Heart left ventricle (tissue), 16 donors: Measurements from ENCODE around the gene IL2RA. TPM values are rescaled to one million over a fixed set of nuclear protein-coding genes. Genes with fewer than 3 reads are reported as not detected.
"Not testable (repeated sequence)": the region's sequence is repeated elsewhere in the genome, so short reads cannot be mapped to it uniquely, and the experiment has no call there.

Experiments used
- ATAC-seq, 4 donors: fragments of 200-7000 bp; cut with Tn5 transposase; one replicate each; pipeline ENCODE4 v1.9.1; 2020 to 2022; ENCODE audit warnings: moderate library complexity in 4 of 4, mild to moderate bottlenecking in 3 of 4, moderate number of reproducible peaks in 1 of 4
- DNase-seq, 5 donors: peaks; one replicate each; pipeline ENCODE4 v3.0.0-alpha.2; 2020
- H3K27ac ChIP-seq, 12 donors: fragments of 200-600 bp; sonication (generic) in 4 of 12; one replicate each; pipeline versions ENCODE4 v1.5.0 to v1.8.0; 2016 to 2022; ENCODE audit warnings: mild to moderate bottlenecking in 2 of 12
- H3K27me3 ChIP-seq, 9 donors: fragments of 200-600 bp; sonication (generic) in 2 of 9; one replicate each; pipeline versions ENCODE4 v1.5.1 to v1.8.0; 2016 to 2022; ENCODE audit warnings: mild to moderate bottlenecking in 3 of 9
- H3K36me3 ChIP-seq, 9 donors: fragments of 200-600 bp; sonication (generic) in 2 of 9; one replicate each; pipeline versions ENCODE4 v1.5.0 to v1.8.0; 2018 to 2022; ENCODE audit warnings: mild to moderate bottlenecking in 2 of 9
- H3K4me1 ChIP-seq, 12 donors: fragments of 200-600 bp; sonication (generic) in 4 of 12; one replicate each; pipeline versions ENCODE4 v1.5.0 to v1.8.0; 2016 to 2022; ENCODE audit warnings: mild to moderate bottlenecking in 3 of 12
- H3K4me3 ChIP-seq, 12 donors: fragments of 200-600 bp; sonication (generic) in 4 of 12; one replicate each; pipeline versions ENCODE4 v1.5.0 to v1.8.0; 2017 to 2022; ENCODE audit warnings: mild to moderate bottlenecking in 9 of 12, moderate library complexity in 4 of 12
- H3K9me3 ChIP-seq, 12 donors: fragments of 200-600 bp; sonication (generic) in 4 of 12; one replicate each; pipeline versions ENCODE4 v1.5.0 to v1.8.0; 2016 to 2022; ENCODE audit warnings: mild to moderate bottlenecking in 1 of 12
- CTCF ChIP-seq, 12 donors: fragments of 200-600 bp; sonication (generic) in 4 of 12; IDR thresholded peaks; one replicate each; pipeline versions ENCODE4 v1.5.0 to v1.8.0; 2018 to 2022; ENCODE audit warnings: antibody characterized with exemption in 12 of 12, mild to moderate bottlenecking in 5 of 12
- POLR2A ChIP-seq, 2 donors: fragments of 450-650 bp; IDR thresholded peaks; one replicate each; pipeline ENCODE4 v1.6.1; 2017; ENCODE audit warnings: antibody characterized with exemption in 2 of 2, mild to moderate bottlenecking in 2 of 2, moderate library complexity in 2 of 2
- WGBS, 4 donors: extraction: QIAGEN DNeasy Blood & Tissue Kit in 2 of 4; methylation state at CpG; one replicate each; pipeline versions ENCODE4 v1.1.5 to v1.1.7; 2013 to 2018; 5-methylcytosine and 5-hydroxymethylcytosine counted together
- intact Hi-C, 10 donors: fragments of 100-400 bp; cut with DNase I; formaldehyde crosslinking; loops; one replicate each; pipeline versions ENCODE4 v1.11.1 to v1.14.2; 2022
- polyA plus RNA-seq, 2 donors: library from polyadenylated mRNA; stranded (reverse); fragments of 200-250 nt; gene quantifications; one replicate each; pipeline ENCODE4 v1.2.3, GENCODE V29; 2013
- total RNA-seq, 9 donors: library from RNA; depleted of rRNA in 2 of 9; stranded (reverse); fragments of >200 nt in 2 of 9; fragmentation: NEBNext Ultra II Directional in 3 of 9; extraction: Animal tissue kit (Norgen Biotek cat#: 25700) in 3 of 9; gene quantifications; one replicate each; pipeline versions ENCODE4 v1.1.0 to v1.2.4, GENCODE V29; 2016 to 2023
- donor health status: ischemic (EF 13 %, LVEDD 7.1; RV severe dilation, severe dysfunction).
- donor health status: healthy with polysubstance abuse.
- donor health status: DM: no; HTN: yes; CAD: no.
- donor health status: DM: no; HTN: no; CAD: no.
- donor health status: ischemic (EF 25% LVEDD 6.9; RV normal size, moderate dysfunction).
- donor health status: ischemic (EF 25% LVEDD 5.7; RV mildly dilated, moderate dysfunction).
- donor health status: healthy.
- donor health status: DM: yes; HTN: yes; CAD: no.
- donor health status: ischemic (EF 35%, LVEDD 5.7; RV mildly dilated, moderate dysfunction).
- donor health status: nonischemic (EF 11% LVEDD 7.7; RV severe dilation, severe dysfunction).
- donor health status: DM: yes; HTN: yes; CAD: no.
- donor health status: PGD.
- donor health status: ischemic (EF 29% LVEDD 5.4; RV normal size, mild dysfunction).
- donor health status: nonischemic (EF 23%, LVEDD 6.1; RV moderate dilation, normal function).

Gene IL2RA
- total and polyA plus RNA-seq, 11 donors = 0.11 to 11.1 (median 0.90) TPM; not detected in 1

GRCh38 chr10:6065406-6065805 is 3.2 kb upstream of the IL2RA start:
- WGBS, 4 donors = 87 to 95% (median 92%) methylated on average over 3 of the region's 3 CpGs
- Histone ChIP-seq H3K4me3 (no peak overlapping the region), H3K27me3 (no peaks in the 10 kb centered on the region), H3K36me3 (no peaks in the 10 kb centered on the region), H3K27ac (peak overlapping the region in 10 of 12 donors; percentile 25 to 83 (median 52)), H3K9me3 (no peaks in the 10 kb centered on the region), H3K4me1 (peaks cover 0 to 70% (median 9%) of the 10 kb centered on the region in 12 donors)
- no peak for ATAC-seq
- DNase-seq = peak in 1 of 5 donors; percentile 4
- TF ChIP-seq POLR2A (IDR thresholded peaks at IDR 0.05) = no peak
- TF ChIP-seq CTCF (IDR thresholded peaks at IDR 0.05) = no peak
- intact Hi-C loops = no loop called here

GRCh38 chr10:6064726-6065125 is 2.6 kb upstream of the IL2RA start:
- H3K9me3 ChIP-seq, intact Hi-C loops, H3K27me3 ChIP-seq, DNase-seq, H3K4me3 ChIP-seq, ATAC-seq, H3K36me3 ChIP-seq: not testable (repeated sequence)
- 92 to 97% (median 93%) methylated on average over 3 of the region's 3 CpGs for WGBS, 4 donors
- peaks cover 0 to 72% (median 9%) of the 10 kb centered on the region in 12 donors for H3K4me1 ChIP-seq
- peak overlapping the region in 1 of 12 donors; percentile 83 for H3K27ac ChIP-seq

DNA sequence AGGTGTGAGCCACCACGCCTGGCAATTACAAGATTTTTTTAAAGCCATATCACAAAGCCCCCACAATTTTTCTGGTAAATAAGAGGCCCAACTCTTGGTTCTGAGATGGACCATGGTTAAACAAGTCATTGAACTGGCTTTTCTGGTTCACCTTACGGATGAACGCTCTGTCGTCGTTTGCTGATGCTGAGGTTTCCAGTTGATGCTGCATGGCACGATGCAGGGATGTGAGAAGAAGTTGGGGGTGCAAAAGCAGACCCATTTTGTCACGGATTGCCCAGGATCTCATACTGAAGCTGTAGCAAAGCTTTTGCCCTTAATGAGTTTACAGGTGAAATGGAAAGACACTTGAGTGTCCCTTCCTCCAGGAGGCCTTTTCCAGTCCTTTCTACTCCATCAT is 2.0 kb upstream of the IL2RA start:
- TF ChIP-seq POLR2A (IDR thresholded peaks at IDR 0.05) (no peak), CTCF (IDR thresholded peaks at IDR 0.05) (no peak)
- Histone ChIP-seq H3K27me3 (no peaks in the 10 kb centered on the region), H3K27ac (no peak overlapping the region), H3K4me1 (peaks cover 0 to 66% (median 9%) of the 10 kb centered on the region in 12 donors), H3K36me3 (no peaks in the 10 kb centered on the region), H3K9me3 (no peaks in the 10 kb centered on the region), H3K4me3 (no peak overlapping the region)
- ATAC-seq (no peak), DNase-seq (no peak)
- WGBS, 4 donors = 94 to 97% (median 96%) methylated on average over 7 of the region's 7 CpGs
- intact Hi-C loops = no loop called here

DNA sequence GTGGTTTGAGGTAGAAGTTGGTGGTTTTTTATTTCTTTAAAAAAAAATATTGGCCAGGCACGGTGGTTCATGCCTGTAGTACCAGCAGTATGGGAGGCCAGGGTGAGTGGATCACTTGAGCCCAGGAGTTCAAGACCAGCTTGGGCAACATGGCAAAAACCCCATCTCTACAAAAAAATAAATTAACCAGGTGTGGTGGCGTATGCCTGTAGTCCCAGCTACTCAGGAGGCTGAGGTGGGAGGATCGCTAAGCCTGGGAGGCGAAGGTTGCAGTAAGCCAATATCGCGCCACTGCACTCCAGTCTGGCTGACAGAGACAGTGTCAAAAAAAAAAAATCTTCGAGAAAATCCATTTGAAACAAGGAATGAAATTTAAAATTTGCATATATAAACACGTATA is 1.1 kb downstream of the IL2RA start:
- DNase-seq = no peak
- intact Hi-C loops = no loop called here

More for the DNA sequence above, 1.1 kb downstream of the IL2RA start:
- no peak for ATAC-seq
- Histone ChIP-seq H3K4me1 (peaks cover 0 to 64% (median 8%) of the 10 kb centered on the region in 12 donors), H3K27me3 (no peaks in the 10 kb centered on the region), H3K27ac (peak overlapping the region in 1 of 12 donors; percentile 21), H3K9me3 (no peaks in the 10 kb centered on the region), H3K4me3 (peak overlapping the region in 4 of 12 donors; percentile 9 to 58 (median 18)), H3K36me3 (no peaks in the 10 kb centered on the region)
- TF ChIP-seq POLR2A (IDR thresholded peaks at IDR 0.05) = no peak
- no peak for TF ChIP-seq CTCF (IDR thresholded peaks at IDR 0.05)
- 94 to 95% (median 94%) methylated on average over 8 of the region's 8 CpGs for WGBS, 4 donors
